Cardiac fibroblast (primary cell): ENCODE measurements around the gene PITPNM3.
"Not testable (repeated sequence)": the region's sequence is repeated elsewhere in the genome, so short reads cannot be mapped to it uniquely, and the experiment has no call there.

Source experiments
- DNase-seq, 2 donors: peaks; one replicate each; pipeline versions ENCODE4 v3.0.0 to v3.0.0-alpha.2; 2010; ENCODE audit warnings: low read depth in 2 of 2
- H3K4me3 ChIP-seq, 2 donors: replicated peaks in 1 of 2; 1 replicate in 1 of 2; 2 replicates in 1 of 2; pipeline ENCODE4 v1.5.1; 2011; ENCODE audit warnings: low read depth in 2 of 2, low read length in 2 of 2, mild to moderate bottlenecking in 2 of 2, moderate library complexity in 1 of 2
- TF ChIP-seq, protein P1 (sequence below): IDR thresholded peaks from one replicate; pipeline ENCODE4 v1.5.1; 2011; ENCODE audit warnings: low read depth, mild to moderate bottlenecking, low read length, inconsistent platforms

The PITPNM3 gene

DNA sequence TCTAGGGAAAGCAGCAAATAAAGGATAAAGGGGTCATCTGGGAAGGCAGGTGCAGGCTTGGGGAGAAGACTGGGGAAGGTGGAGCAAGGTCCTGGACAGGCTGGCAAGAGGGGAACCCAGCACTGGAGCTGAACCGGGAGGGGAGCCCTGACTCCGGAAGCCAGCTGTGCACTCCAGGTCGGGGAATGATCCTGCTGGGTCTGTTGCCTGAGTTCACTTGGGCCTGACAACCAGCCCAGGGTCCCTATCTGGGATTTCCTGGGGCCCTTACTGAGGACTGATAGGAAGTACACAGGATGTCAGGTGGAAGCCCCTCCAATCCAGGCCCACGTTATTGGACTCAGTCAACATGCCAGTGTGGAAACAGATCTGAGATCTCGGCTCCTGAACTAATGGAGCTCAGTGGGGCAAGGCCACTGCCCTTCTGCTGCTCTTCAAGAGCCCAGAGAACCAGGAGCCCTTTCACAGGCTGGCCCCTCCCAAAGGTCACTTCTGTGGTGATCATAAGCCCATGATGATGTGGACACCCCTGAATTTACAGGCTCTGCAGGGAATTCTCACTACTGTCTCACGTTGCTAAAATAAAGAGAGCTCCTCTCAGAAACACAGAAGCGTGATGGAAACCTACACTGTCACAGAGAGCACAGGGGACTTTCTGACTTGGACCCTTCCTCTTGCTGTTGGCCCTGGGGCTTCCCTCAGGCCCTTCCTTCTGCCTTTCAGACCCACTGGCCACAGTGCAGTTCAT, 19.9 kb upstream of the PITPNM3 start:
- DNase-seq: no peak
- TF ChIP-seq, protein P1, sequence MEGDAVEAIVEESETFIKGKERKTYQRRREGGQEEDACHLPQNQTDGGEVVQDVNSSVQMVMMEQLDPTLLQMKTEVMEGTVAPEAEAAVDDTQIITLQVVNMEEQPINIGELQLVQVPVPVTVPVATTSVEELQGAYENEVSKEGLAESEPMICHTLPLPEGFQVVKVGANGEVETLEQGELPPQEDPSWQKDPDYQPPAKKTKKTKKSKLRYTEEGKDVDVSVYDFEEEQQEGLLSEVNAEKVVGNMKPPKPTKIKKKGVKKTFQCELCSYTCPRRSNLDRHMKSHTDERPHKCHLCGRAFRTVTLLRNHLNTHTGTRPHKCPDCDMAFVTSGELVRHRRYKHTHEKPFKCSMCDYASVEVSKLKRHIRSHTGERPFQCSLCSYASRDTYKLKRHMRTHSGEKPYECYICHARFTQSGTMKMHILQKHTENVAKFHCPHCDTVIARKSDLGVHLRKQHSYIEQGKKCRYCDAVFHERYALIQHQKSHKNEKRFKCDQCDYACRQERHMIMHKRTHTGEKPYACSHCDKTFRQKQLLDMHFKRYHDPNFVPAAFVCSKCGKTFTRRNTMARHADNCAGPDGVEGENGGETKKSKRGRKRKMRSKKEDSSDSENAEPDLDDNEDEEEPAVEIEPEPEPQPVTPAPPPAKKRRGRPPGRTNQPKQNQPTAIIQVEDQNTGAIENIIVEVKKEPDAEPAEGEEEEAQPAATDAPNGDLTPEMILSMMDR: no peak
- no peak overlapping the region for H3K4me3 ChIP-seq

DNA sequence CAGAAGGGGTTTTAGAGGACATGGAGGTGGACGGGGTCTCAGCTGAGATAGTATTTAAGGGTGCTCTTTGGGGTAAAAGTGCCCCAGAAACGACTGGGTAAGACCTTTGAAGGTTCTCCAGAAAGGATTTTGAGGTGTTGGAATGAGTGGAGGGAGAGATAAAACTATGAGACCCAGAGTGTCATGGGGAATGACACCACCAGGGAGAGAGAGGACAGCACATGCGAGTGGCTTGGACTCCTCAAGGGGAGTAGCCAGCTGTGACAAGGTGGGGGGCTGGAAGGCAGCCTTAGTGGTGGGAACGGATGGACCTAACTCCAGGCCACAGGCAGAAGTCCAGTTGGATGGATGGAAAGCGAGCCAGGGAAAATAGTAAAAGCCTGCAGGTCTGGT, 19.2 kb upstream of the PITPNM3 start:
- H3K4me3 ChIP-seq: no peak overlapping the region
- TF ChIP-seq, protein P1: no peak
- no peak for DNase-seq

DNA sequence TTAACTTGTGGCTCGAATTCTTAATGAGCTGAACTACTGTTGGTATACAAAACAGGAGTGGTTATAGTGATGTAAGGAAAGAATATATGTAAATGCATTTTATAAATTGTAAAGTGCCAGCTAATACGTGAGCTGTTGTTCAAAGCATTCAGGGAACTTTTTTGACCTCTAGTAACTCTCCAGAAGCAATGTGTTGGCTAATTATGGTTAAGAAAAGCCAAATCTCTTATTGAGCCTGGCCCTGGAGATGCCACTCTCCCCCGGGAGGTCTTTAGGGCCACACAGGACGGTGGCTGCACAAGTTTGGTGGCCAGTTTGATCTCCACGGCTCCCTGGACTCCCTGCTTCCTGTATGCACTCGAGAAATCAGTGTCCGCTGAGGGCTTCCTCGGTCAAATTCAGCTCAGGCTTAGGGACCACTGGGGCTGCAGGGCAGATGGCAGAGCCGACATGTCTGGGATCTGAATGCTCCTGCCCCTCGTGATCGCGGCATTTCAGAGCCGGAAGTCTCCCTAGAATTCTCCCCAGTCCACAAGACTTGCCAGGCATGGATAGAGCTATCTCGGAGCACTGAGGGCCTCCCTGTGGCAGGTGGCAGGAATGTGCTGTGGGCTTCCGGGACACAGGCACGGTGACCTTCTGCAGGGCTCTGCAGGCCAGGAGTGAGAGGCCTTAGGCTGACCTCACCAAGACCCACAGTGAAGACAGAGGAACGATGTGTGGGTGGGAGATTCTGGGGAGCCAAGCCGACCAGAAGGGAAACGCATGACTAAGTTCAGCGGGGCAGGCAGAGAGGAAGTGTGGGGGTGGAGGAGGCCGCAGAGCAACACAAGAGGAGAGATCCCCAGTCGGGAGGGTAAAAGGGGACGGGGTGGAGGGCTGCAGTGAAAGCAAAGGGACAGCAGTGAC, 18.6 kb upstream of the PITPNM3 start:
- DNase-seq: peak; percentile 67 to 76
- no peak overlapping the region for H3K4me3 ChIP-seq
- TF ChIP-seq, protein P1: peak; percentile 16

DNA sequence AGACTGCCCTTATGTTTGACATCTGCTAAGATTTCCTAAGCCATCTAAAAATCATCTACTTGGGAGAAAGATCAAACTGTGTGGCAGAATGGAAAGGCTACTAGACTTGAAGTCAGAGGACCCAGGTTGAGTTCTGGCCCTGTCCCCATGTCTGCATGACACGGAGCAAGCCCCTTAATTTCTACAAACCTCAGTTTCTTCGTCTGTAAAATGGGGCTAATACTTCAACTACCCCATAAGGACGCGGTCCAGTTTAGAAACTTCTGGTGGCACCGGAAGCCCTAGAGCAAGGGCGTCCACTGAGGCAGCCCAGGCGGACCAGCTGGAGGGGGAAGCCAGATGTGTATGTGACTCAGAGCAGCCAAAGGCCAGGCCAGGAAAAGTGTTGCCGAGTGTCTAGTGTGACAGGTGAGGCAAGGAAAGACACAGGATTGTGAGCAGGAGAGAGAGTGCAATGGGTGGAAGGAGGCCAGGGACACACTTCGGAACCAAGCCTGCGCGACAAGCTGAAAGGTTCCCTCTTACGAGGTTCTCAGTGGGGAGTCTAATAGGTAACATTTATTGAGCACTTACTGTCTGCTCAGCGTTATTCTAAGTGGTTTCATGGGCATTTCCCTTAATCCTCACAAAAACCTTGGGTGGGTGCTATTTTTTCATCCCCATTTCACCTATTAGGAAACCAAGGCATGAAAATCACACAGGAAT, 17.8 kb upstream of the PITPNM3 start:
- TF ChIP-seq, protein P1: no peak
- DNase-seq: no peak
- H3K4me3 ChIP-seq: no peak overlapping the region

DNA sequence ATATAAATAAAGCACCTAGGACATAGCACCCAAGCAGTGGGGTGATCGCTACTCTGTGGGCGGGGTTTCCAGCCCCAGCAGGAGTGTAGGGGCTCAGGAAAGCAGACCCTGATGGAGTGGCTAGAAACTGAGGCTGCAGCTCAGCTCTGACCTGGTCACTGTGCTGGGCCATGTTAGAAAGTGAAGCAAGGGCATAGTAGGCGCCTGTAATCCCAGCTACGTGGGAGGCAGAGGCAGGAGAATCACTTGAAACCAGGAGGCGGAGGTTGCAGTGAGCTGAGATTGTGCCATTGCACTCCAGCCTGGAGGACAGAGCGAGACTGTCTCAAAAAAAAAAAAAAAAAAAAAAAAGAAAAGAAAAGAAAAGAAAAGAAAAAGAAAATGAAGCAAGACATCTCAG, 17.1 kb upstream of the PITPNM3 start:
- DNase-seq, H3K4me3 ChIP-seq: not testable (repeated sequence)

DNA sequence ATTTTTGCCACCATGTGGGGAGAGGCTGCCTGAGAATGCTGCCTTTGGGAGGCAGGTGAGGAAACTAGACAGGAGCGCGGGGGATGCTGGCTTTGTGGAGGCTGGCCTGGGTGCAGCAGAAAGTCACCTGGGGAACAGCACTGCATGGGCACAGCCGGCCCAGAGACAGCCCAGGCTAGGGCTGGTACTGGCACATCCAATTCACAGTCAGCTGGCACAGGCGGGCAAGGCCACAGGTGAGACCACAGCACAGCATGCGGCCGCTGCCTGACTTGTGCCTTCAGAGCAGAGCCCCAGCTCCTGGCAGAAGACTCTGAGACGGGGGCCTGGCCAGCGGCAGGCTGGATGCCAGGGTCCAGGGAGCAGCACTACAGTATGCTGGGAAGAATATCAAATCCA, 16.6 kb upstream of the PITPNM3 start:
- no peak overlapping the region for H3K4me3 ChIP-seq
- TF ChIP-seq, protein P1: no peak
- no peak for DNase-seq

DNA sequence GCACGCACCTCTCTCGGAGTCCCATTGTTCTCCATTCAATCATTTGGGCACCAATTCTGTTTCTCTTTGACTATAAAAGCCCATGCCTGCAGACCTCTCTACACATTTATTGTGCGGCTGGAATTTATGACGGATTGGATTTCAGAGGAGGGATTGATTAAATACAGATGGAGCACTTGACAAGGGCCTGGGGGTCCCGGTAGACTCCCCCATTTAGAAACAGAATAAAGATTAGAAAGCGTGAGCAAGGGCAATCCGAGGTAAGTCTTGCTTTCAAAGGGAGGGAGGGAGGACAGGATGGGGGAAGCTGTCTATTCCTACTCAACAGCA, 15.1 kb upstream of the PITPNM3 start:
- DNase-seq: no peak
- H3K4me3 ChIP-seq: no peak overlapping the region
- TF ChIP-seq, protein P1: no peak
